Gastroesophageal sphincter (tissue), 4 donors: ENCODE measurements around the gene RERE. TPM values are rescaled to one million over a fixed set of nuclear protein-coding genes. Genes with fewer than 3 reads are reported as not detected.

ENCODE experiments used
- ATAC-seq: fragments of 150-250 bp; one replicate; pipeline ENCODE4 v1.9.1; 2016; ENCODE audit warnings: mild to moderate bottlenecking, moderate library complexity
- H3K27ac ChIP-seq, 4 donors: fragments of 200-600 bp; sonication (generic) in 3 of 4; 1 replicate in 3 of 4; 2 replicates in 1 of 4; pipeline ENCODE4 v1.5.1; 2016 to 2019
- H3K27me3 ChIP-seq: fragments of 200-600 bp; sonication (generic); one replicate; pipeline ENCODE4 v1.5.1; 2019
- H3K36me3 ChIP-seq, 2 donors: fragments of 200-600 bp; sonication (generic); one replicate each; pipeline ENCODE4 v1.5.1; 2019; ENCODE audit warnings: control low read depth in 1 of 2
- H3K4me1 ChIP-seq, 3 donors: fragments of 200-600 bp; sonication (generic); 1 replicate in 2 of 3; 2 replicates in 1 of 3; pipeline ENCODE4 v1.5.1; 2016 to 2019; ENCODE audit warnings: control low read depth in 2 of 3
- H3K4me3 ChIP-seq, 2 donors: fragments of 200-600 bp; sonication (generic); one replicate each; pipeline ENCODE4 v1.5.1; 2019; ENCODE audit warnings: mild to moderate bottlenecking in 1 of 2, moderate library complexity in 1 of 2
- H3K9me3 ChIP-seq, 3 donors: fragments of 200-600 bp; sonication (generic); one replicate each; pipeline ENCODE4 v1.5.1; 2017 to 2019; ENCODE audit warnings: control low read depth in 2 of 3
- CTCF ChIP-seq, 4 experiments: fragments of 200-600 bp in 2 of 4; fragments of 450-650 bp in 2 of 4; sonication (generic) in 1 of 4; IDR thresholded peaks; one replicate each; pipeline ENCODE4 v1.5.1; 2017 to 2019; ENCODE audit warnings: antibody characterized with exemption in 4 of 4, mild to moderate bottlenecking in 2 of 4, moderate library complexity in 2 of 4
- EP300 ChIP-seq: sonication (generic); formaldehyde crosslinking; IDR thresholded peaks from one replicate; pipeline ENCODE4 v1.6.1; 2017; ENCODE audit warnings: antibody characterized with exemption, mild to moderate bottlenecking
- POLR2A ChIP-seq, 2 donors: fragments of 450-650 bp; IDR thresholded peaks; one replicate each; pipeline ENCODE4 v1.6.1; 2017; ENCODE audit warnings: antibody characterized with exemption in 2 of 2, mild to moderate bottlenecking in 2 of 2, moderate library complexity in 1 of 2
- POLR2AphosphoS5 ChIP-seq: sonication (generic); formaldehyde crosslinking; IDR thresholded peaks from one replicate; pipeline ENCODE4 v1.6.1; 2017; ENCODE audit warnings: antibody characterized with exemption
- WGBS, 2 donors: methylation state at CpG; one replicate each; pipeline ENCODE4 v1.1.5; 2018; ENCODE audit warnings: low coverage in 1 of 2; 5-methylcytosine and 5-hydroxymethylcytosine counted together
- total RNA-seq, 4 donors: library from RNA; depleted of rRNA; stranded (reverse); fragments of >200 nt; gene quantifications; one replicate each; pipeline ENCODE4 v1.1.0, GENCODE V29; 2016

Gene RERE
- total RNA-seq, 4 donors from 2014 or later, result 112 to 212 (median 139) TPM

DNA sequence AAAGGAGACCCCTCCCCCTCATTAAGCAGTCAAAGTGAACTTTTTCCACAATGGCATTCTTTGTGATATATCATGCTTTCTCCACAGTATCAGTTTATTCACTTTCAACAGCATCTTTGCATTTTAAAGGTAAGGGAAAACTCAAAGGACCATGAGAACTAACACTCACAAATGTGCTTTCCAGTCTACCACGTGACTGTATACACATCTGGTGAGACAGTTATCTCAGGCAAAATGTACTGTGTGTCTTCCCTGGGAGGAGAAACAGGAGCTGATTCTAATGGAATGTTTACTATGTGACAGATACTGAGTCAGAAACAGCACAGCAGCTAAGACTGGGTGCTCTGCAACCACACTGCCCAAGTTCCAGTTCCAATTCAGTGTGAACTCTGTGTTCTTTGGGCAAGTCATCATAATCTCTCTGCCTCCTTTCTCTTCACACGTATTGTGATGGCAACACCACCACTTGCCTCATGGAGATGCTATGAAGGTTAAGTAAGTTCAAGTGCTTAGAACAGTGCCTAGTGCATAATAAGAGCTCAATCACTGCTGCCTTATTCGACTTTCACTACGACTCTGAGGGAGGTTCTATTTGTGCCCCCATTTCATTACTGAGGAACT lies 420.5 kb downstream of the RERE start:
- TF ChIP-seq POLR2AphosphoS5 (peak; percentile 97), EP300 (no peak), CTCF (IDR thresholded peaks at IDR 0.05) (no peak)
- H3K27ac ChIP-seq, result peak overlapping the region; percentile 83 to 97 (median 88)
- no peaks in the 10 kb centered on the region for H3K27me3 ChIP-seq
- H3K9me3 ChIP-seq, result no peaks in the 10 kb centered on the region
- no peak overlapping the region for H3K4me3 ChIP-seq
- ATAC-seq, result peak; percentile 95
- 0 to 16% methylated on average over 1 to 4 of the region's 4 CpGs for WGBS, 2 donors
- H3K36me3 ChIP-seq, result peaks cover 0 to 10% of the 10 kb centered on the region in 2 donors
- peaks cover 35 to 85% (median 38%) of the 10 kb centered on the region in 3 donors for H3K4me1 ChIP-seq

- Histone ChIP-seq H3K27ac (peak overlapping the region; percentile 83 to 95 (median 88)), H3K4me1 (peaks cover 36 to 85% (median 44%) of the 10 kb centered on the region in 3 donors), H3K4me3 (no peak overlapping the region), H3K9me3 (no peaks in the 10 kb centered on the region), H3K36me3 (peaks cover 0 to 3% of the 10 kb centered on the region in 2 donors), H3K27me3 (no peaks in the 10 kb centered on the region)
- no peak for TF ChIP-seq CTCF (IDR thresholded peaks at IDR 0.05)
- TF ChIP-seq POLR2A (IDR thresholded peaks at IDR 0.05), result no peak
- TF ChIP-seq POLR2AphosphoS5, result no peak
- TF ChIP-seq EP300, result no peak
- WGBS, 2 donors, result 11 to 28% methylated on average over 8 of the region's 8 CpGs
- no peak for ATAC-seq
Observed at GRCh38 chr1:8396083-8396785, 421.2 kb downstream of the RERE start.

- WGBS, 2 donors, result 19 to 43% methylated on average over 2 of the region's 2 CpGs
- Histone ChIP-seq H3K27ac (peak overlapping the region; percentile 83 to 95 (median 88)), H3K4me3 (no peak overlapping the region), H3K27me3 (no peaks in the 10 kb centered on the region), H3K36me3 (no peaks in the 10 kb centered on the region), H3K9me3 (no peaks in the 10 kb centered on the region), H3K4me1 (peaks cover 40 to 91% (median 45%) of the 10 kb centered on the region in 3 donors)
- ATAC-seq, result no peak
- TF ChIP-seq CTCF (IDR thresholded peaks at IDR 0.05), result no peak
Observed at GRCh38 chr1:8395433-8395866, 422.0 kb downstream of the RERE start.

GRCh38 chr1:8394456-8395321 lies 422.8 kb downstream of the RERE start:
- Histone ChIP-seq H3K4me1 (peaks cover 40 to 98% (median 45%) of the 10 kb centered on the region in 3 donors), H3K27ac (peak overlapping the region in 3 of 4 donors; percentile 83 to 95 (median 88)), H3K9me3 (no peaks in the 10 kb centered on the region), H3K27me3 (no peaks in the 10 kb centered on the region), H3K4me3 (no peak overlapping the region), H3K36me3 (peaks cover 0 to 3% of the 10 kb centered on the region in 2 donors)
- no peak for ATAC-seq
- 63 to 79% methylated on average over 10 of the region's 10 CpGs for WGBS, 2 donors
- TF ChIP-seq CTCF (IDR thresholded peaks at IDR 0.05) (no peak), POLR2A (IDR thresholded peaks at IDR 0.05) (no peak), EP300 (no peak), POLR2AphosphoS5 (no peak)
